Nasal cavity respiratory epithelium epithelial cell of viscerocranial mucosa (primary cell): ENCODE measurements around the gene IVNS1ABP. TPM values are rescaled to one million over a fixed set of nuclear protein-coding genes. Genes with fewer than 3 reads are reported as not detected.

Source experiments
- total RNA-seq: library from RNA; depleted of rRNA; stranded (reverse); fragments of >200 nt; gene quantifications from 2 replicates; pipeline ENCODE4 v1.2.3, GENCODE V29; 2014

The IVNS1ABP gene
- 54.0 and 104 TPM in 2 replicates for total RNA-seq

DNA sequence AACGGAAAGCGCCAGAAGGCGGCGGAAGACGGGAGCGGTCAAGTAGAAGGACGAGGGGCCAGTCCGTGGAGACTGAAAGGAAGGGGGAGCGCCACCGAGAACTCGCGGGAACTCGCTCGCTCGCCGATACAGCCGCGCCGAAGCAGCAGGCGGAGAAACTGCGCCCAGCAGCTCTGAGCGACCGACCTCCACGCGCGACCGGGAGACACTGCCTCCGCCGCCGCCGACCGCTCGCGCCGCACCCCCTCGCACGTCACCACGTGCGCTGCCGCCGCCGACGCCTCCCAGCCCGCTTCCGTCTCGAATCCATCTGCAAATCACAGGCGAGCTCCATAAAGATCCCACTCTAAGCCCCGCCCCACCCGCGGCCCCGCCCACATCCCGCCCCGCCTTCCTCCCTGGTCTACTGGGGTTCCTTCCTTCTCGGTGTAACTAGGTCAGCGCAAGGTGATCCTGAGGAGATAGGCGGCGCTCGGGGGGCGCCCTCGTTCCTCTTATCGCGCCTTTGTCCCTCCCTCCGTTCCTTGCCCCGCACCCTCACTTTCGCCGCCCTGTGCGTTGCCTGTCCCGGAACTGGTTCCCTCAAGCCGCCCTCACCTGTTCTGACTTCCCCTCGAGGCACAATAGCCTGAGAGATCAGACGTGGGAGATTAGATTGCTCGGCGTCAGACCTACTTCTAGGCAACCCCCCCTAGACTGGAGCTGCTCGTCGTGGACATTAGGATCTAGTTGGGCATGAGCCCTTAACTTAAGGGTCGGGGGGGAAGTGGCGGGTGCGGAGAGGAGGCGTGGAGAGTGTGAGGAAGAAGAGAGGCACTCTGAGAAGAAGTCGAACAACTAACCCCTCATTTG lies at the start of gene IVNS1ABP:
Gene IVNS1ABP, minus strand, starts transcription at position 210 of the 852 bp plus-strand sequence. CDS start 7,750 bp downstream, outside the sequence.

Other genes starting within 250 kb of the IVNS1ABP start
- gene TRMT1L, start 160.3 kb downstream of the IVNS1ABP start, total RNA-seq: 23.2 and 36.0 TPM in 2 replicates
- gene SWT1, start 160.1 kb downstream of the IVNS1ABP start, total RNA-seq: 3.8 and 5.1 TPM in 2 replicates